GM13976 (cell line): Measurements from ENCODE around the gene GRP.

Experiments
- DNase-seq: peaks from one replicate; pipeline ENCODE4 v3.0.0; 2012; ENCODE audit warnings: low spot score
- CTCF ChIP-seq: IDR thresholded peaks from 2 replicates; pipeline ENCODE4 v1.5.1; 2012; ENCODE audit warnings: borderline replicate concordance, mild to moderate bottlenecking; ENCODE audit not compliant: insufficient read depth; ENCODE audit errors: extremely low read depth, missing control alignments, control extremely low read depth
- in situ Hi-C: fragments of 300-500 bp; cut with MboI; formaldehyde crosslinking; loops from one replicate; pipeline ENCODE4 v1.12.0; 2022; ENCODE audit warnings: low sequenced_read_pairs, mixed read lengths, inconsistent platforms; ENCODE audit not compliant: unreplicated experiment

The GRP gene

GRCh38 chr18:59265974-59266369 is 46.0 kb downstream of the GRP start:
- in situ Hi-C loops, result no loop called here
- TF ChIP-seq CTCF, result no peak
- no peak for DNase-seq

GRCh38 chr18:59266459-59266858 is 46.5 kb downstream of the GRP start:
- DNase-seq, result no peak
- TF ChIP-seq CTCF, result no peak
- in situ Hi-C loops, result no loop called here

- in situ Hi-C loops, result no loop called here
- no peak for DNase-seq
Observed at GRCh38 chr18:59266886-59267502, 47.0 kb downstream of the GRP start.

GRCh38 chr18:59267503-59268126 is 47.7 kb downstream of the GRP start:
- peak; percentile 41 for DNase-seq
- no peak for TF ChIP-seq CTCF
- in situ Hi-C loops, result no loop called here

More at GRCh38 chr18:59266886-59267502, 47.0 kb downstream of the GRP start:
- TF ChIP-seq CTCF, result no peak

GRCh38 chr18:59268127-59268720 is 48.3 kb downstream of the GRP start:
- DNase-seq, result no peak
- no peak for TF ChIP-seq CTCF
- in situ Hi-C loops, result no loop called here

- TF ChIP-seq CTCF, result peak; percentile 53
- in situ Hi-C loops, result no loop called here
- peak; percentile 85 for DNase-seq
Observed at GRCh38 chr18:59268721-59269562, 49.0 kb downstream of the GRP start.
